Large intestine (tissue), 3 donors: Measurements from ENCODE around the gene ALLC. TPM values are rescaled to one million over a fixed set of nuclear protein-coding genes. Genes with fewer than 3 reads are reported as not detected.

Experiments used
- DNase-seq, 2 donors: peaks; one replicate each; pipeline versions ENCODE4 v3.0.0 to v3.0.0-alpha.2; 2013
- H3K27ac ChIP-seq: one replicate; pipeline ENCODE4 v1.5.1; 2013; ENCODE audit warnings: low read length
- H3K27me3 ChIP-seq: 2 replicates; pipeline ENCODE4 v1.6.1; 2013; ENCODE audit warnings: low read length; ENCODE audit not compliant: control insufficient read depth, insufficient read depth
- H3K36me3 ChIP-seq: 2 replicates; pipeline ENCODE4 v1.6.1; 2013; ENCODE audit warnings: low read length; ENCODE audit not compliant: control insufficient read depth, insufficient read depth
- H3K4me1 ChIP-seq: one replicate; pipeline ENCODE4 v1.6.1; 2013; ENCODE audit warnings: low read length; ENCODE audit not compliant: control insufficient read depth, insufficient read depth
- H3K4me3 ChIP-seq: one replicate; pipeline ENCODE4 v1.5.1; 2013; ENCODE audit warnings: low read length
- H3K9me3 ChIP-seq: one replicate; pipeline ENCODE4 v1.6.1; 2013; ENCODE audit warnings: mild to moderate bottlenecking, low read depth, low read length, moderate library complexity; ENCODE audit not compliant: control insufficient read depth
- WGBS: methylation state at CpG from one replicate; pipeline ENCODE4 v1.1.5; 2013; ENCODE audit warnings: low lambda C conversion rate; ENCODE audit not compliant: insufficient coverage; 5-methylcytosine and 5-hydroxymethylcytosine counted together
- polyA plus RNA-seq: library from polyadenylated mRNA; unstranded; fragments of 120-200 nt; gene quantifications from one replicate; pipeline ENCODE4 v1.2.1, GENCODE V29; 2013

ALLC gene
- polyA plus RNA-seq, 1 donor, result not detected

GRCh38 chr2:3679180-3679579, 21.2 kb downstream of the ALLC start:
- Histone ChIP-seq H3K4me3 (no peak overlapping the region), H3K27me3 (peaks cover 2% of the 10 kb centered on the region), H3K4me1 (no peaks in the 10 kb centered on the region), H3K36me3 (no peaks in the 10 kb centered on the region), H3K27ac (no peak overlapping the region), H3K9me3 (no peaks in the 10 kb centered on the region)
- DNase-seq, result no peak
- 100% methylated on average over 1 of the region's 2 CpGs for WGBS

GRCh38 chr2:3679616-3680393, 21.8 kb downstream of the ALLC start:
- no peak overlapping the region for H3K27ac ChIP-seq
- H3K4me3 ChIP-seq, result no peak overlapping the region
- H3K27me3 ChIP-seq, result peaks cover 2% of the 10 kb centered on the region
- no peaks in the 10 kb centered on the region for H3K4me1 ChIP-seq
- no peak for DNase-seq
- no peaks in the 10 kb centered on the region for H3K9me3 ChIP-seq
- WGBS, result no CpG with 5 or more reads among the region's 23 CpGs
- H3K36me3 ChIP-seq, result no peaks in the 10 kb centered on the region

GRCh38 chr2:3680548-3681345, 22.7 kb downstream of the ALLC start:
- H3K9me3 ChIP-seq, result no peaks in the 10 kb centered on the region
- no peak overlapping the region for H3K4me3 ChIP-seq
- H3K27me3 ChIP-seq, result peaks cover 2% of the 10 kb centered on the region
- DNase-seq, result no peak
- no peak overlapping the region for H3K27ac ChIP-seq
- no peaks in the 10 kb centered on the region for H3K4me1 ChIP-seq
- WGBS, result 100% methylated on average over 3 of the region's 18 CpGs
- H3K36me3 ChIP-seq, result no peaks in the 10 kb centered on the region

- Histone ChIP-seq H3K27ac (no peak overlapping the region), H3K9me3 (no peaks in the 10 kb centered on the region), H3K4me3 (no peak overlapping the region), H3K4me1 (no peaks in the 10 kb centered on the region), H3K36me3 (no peaks in the 10 kb centered on the region), H3K27me3 (peaks cover 2% of the 10 kb centered on the region)
- no CpG with 5 or more reads among the region's 5 CpGs for WGBS
- DNase-seq, result no peak
Observed at GRCh38 chr2:3681625-3682024, 23.6 kb downstream of the ALLC start.

- no CpG with 5 or more reads among the region's 6 CpGs for WGBS
Observed at GRCh38 chr2:3682811-3683210, 24.8 kb downstream of the ALLC start.

GRCh38 chr2:3683748-3684454, 25.9 kb downstream of the ALLC start:
- no CpG with 5 or more reads among the region's 3 CpGs for WGBS
- Histone ChIP-seq H3K27ac (no peak overlapping the region), H3K36me3 (no peaks in the 10 kb centered on the region), H3K4me3 (no peak overlapping the region), H3K9me3 (no peaks in the 10 kb centered on the region), H3K27me3 (no peaks in the 10 kb centered on the region), H3K4me1 (no peaks in the 10 kb centered on the region)
- DNase-seq, result no peak

More at GRCh38 chr2:3682811-3683210, 24.8 kb downstream of the ALLC start:
- Histone ChIP-seq H3K27ac (no peak overlapping the region), H3K36me3 (no peaks in the 10 kb centered on the region), H3K4me3 (no peak overlapping the region), H3K9me3 (no peaks in the 10 kb centered on the region), H3K4me1 (no peaks in the 10 kb centered on the region), H3K27me3 (peaks cover 2% of the 10 kb centered on the region)
- no peak for DNase-seq

- DNase-seq, result no peak
- Histone ChIP-seq H3K4me1 (no peaks in the 10 kb centered on the region), H3K36me3 (no peaks in the 10 kb centered on the region), H3K27ac (no peak overlapping the region), H3K9me3 (peaks cover 8% of the 10 kb centered on the region), H3K4me3 (no peak overlapping the region), H3K27me3 (no peaks in the 10 kb centered on the region)
Observed at GRCh38 chr2:3689998-3690748, 32.2 kb downstream of the ALLC start.

- Histone ChIP-seq H3K27ac (no peak overlapping the region), H3K4me1 (no peaks in the 10 kb centered on the region), H3K9me3 (peaks cover 8% of the 10 kb centered on the region), H3K27me3 (no peaks in the 10 kb centered on the region), H3K4me3 (no peak overlapping the region), H3K36me3 (no peaks in the 10 kb centered on the region)
- no peak for DNase-seq
Observed at GRCh38 chr2:3692375-3692774, 34.4 kb downstream of the ALLC start.

GRCh38 chr2:3696545-3696944, 38.5 kb downstream of the ALLC start:
- WGBS, result no CpG with 5 or more reads among the region's 3 CpGs
- H3K4me1 ChIP-seq, result no peaks in the 10 kb centered on the region
- H3K4me3 ChIP-seq, result no peak overlapping the region
- H3K9me3 ChIP-seq, result no peaks in the 10 kb centered on the region
- no peak for DNase-seq
- no peak overlapping the region for H3K27ac ChIP-seq
- H3K36me3 ChIP-seq, result no peaks in the 10 kb centered on the region
- H3K27me3 ChIP-seq, result peaks cover 5% of the 10 kb centered on the region

GRCh38 chr2:3701071-3701470, 43.1 kb downstream of the ALLC start:
- no peak for DNase-seq
- H3K9me3 ChIP-seq, result peaks cover 5% of the 10 kb centered on the region
- no peaks in the 10 kb centered on the region for H3K36me3 ChIP-seq
- H3K27ac ChIP-seq, result no peak overlapping the region
- H3K27me3 ChIP-seq, result peaks cover 29% of the 10 kb centered on the region
- no peak overlapping the region for H3K4me3 ChIP-seq
- H3K4me1 ChIP-seq, result no peaks in the 10 kb centered on the region
- WGBS, result 100% methylated on average over 2 of the region's 5 CpGs
